RPMI7951 (cell line): ENCODE data around the gene FANCB. TPM values are rescaled to one million over a fixed set of nuclear protein-coding genes. Genes with fewer than 3 reads are reported as not detected.

Experiments
- DNase-seq: peaks from one replicate; pipeline ENCODE4 v3.0.0-alpha.2; 2012; ENCODE audit warnings: low read depth
- total RNA-seq: library from RNA; depleted of rRNA; stranded (reverse); fragments of >200 nt; shearing (Covaris generic); gene quantifications from 2 replicates; pipeline ENCODE4 v1.2.3, GENCODE V29; 2014; rRNA removed

The FANCB gene
- total RNA-seq, 1 experiment from 2014 or later = 16.2 TPM

- DNase-seq = no peak
Observed at GRCh38 chrX:14837155-14837554, 35.7 kb downstream of the FANCB start.

DNA sequence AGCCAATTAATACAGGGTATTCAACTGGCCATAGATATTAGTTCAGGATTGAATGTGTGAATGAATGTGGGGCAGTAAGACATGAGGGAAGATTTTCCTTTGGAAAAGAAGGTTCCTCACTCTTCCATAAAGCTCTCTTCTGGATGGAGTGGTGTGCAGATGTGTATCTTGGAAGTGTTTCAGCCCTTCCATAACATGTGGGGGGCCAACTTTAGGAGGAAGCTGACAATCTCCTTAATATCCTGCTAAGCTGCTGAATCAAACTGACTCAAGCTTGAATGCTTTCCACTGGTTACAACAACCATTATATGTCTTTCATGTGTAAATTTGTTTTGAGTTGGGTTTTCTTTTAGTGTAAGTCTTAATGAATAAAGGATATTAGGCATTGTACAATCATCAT, 40.3 kb downstream of the FANCB start:
- DNase-seq = peak; percentile 7

DNA sequence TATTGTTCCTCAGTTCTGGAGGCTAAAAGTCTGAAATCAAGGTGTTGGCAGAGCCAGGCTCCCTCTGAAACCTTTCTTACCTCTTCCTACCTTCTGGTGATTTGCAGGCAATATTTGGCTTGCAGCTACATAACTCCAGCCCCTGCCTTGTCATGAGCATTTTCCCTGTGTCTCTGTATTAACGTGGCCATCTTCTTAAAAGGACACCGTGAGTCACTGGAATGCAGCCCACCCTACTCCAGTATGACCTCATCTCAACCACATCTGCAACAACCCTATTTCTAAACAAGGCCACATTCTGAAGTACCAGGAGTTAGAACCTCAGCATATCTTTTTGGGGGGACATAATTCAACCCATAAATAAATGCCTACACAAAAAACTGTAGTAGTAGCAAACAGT, 40.7 kb downstream of the FANCB start:
- DNase-seq = peak; percentile 52

- no peak for DNase-seq
Observed at GRCh38 chrX:14829643-14830042, 43.2 kb downstream of the FANCB start.

DNA sequence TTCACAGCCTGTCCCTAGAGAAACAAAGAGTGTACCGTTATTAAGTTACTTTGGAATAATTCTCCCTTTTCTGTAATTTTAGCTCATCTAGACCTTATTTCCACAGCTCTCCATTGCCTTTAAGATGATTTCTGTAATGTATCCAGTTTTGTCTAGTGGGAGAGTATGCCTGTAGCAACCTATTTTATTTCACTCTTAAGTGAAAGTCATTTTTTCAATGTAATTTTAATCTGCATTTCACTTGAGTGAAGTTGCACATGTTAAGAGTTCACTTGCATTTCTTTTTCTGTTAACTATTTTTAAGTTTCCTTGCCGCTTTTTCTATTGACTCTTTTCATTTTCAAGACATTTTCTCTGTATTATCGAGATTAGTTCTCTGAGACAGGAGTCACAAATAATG, 46.5 kb downstream of the FANCB start:
- no peak for DNase-seq

DNA sequence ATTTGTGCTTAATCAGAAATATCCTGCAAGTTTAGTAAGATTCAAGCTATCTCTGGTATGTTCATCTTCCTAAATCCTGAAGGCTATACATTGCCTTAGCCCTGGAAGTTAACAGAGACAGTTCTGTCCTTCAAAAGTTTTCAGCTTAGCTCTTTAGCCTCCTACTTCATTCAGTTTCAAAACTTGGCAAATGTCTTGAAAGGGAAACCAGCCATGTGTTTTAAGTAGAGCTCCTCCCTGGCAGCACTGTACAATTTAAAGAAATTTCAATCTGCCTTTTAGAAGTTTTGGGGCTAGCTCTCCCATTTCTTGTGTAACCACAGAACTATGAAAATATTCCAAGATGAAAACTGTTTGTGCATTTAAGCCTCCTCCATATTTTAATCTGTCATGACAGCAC, 47.0 kb downstream of the FANCB start:
- no peak for DNase-seq

DNA sequence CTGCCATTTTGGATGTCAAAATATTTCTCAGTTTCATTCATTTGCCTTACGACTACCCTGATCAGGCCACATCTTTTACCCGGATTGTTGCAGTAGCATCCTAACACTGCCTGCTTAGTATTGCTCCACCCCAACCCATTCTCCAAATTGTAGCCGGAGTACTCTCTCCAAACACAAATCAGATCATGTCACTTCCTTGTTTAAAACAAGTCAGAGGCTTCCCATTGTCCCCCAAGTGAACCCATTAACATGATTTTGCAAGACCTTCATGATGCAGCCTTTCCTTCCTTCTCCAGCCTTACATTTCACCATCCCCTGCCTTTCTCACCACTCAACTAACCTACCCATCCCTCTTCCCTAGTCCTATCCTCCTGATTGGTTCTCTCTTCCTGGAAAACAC, 53.1 kb downstream of the FANCB start:
- DNase-seq = no peak

DNA sequence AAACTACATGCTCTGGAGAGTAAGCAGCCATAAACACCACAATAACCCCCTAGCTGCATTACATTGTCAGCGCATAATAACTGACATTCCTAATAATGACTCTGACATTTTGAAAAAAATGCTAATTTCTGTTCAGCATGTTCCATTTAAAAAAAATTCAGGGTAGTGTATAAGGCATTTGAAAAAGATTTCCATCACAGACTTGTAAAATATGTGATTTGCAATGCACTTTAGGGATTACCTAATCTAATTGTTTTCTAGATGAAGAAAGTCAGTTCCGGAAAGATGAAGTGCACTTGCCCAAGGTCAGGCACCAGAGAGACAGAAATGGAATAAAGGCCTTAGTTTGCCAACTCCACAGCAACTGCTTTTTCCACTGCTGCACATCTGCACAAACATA, 55.3 kb downstream of the FANCB start:
- no peak for DNase-seq

GRCh38 chrX:14802943-14803710, 69.7 kb downstream of the FANCB start:
- peak; percentile 1 for DNase-seq

DNA sequence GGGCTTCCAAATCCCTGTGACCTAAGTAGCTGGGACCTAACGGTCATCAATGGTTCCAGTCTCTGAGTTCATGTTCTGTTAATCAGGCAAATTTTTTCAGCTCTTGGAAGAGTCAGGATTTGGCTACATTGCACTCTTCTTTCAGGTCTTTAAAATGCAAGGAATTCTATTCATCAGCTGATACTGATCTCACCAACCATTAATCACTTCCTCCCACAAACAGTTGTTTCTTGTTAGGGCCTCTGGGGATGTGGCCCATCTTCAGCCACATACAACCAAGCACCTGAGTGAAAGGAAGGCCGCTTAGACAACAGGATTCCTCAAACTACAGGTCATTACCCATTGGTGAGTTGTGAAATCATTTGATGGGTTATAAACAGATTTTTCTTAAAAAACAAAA, 71.7 kb downstream of the FANCB start:
- peak; percentile 70 for DNase-seq

GRCh38 chrX:14798805-14799397, 74.0 kb downstream of the FANCB start:
- DNase-seq = no peak

Other genes with a start within 250 kb of the FANCB start
- 19.2 and 25.1 TPM in 2 replicates for gene MOSPD2, start 352 bp upstream of the FANCB start, total RNA-seq